ENCODE results near the gene ZNF628.

DNA sequence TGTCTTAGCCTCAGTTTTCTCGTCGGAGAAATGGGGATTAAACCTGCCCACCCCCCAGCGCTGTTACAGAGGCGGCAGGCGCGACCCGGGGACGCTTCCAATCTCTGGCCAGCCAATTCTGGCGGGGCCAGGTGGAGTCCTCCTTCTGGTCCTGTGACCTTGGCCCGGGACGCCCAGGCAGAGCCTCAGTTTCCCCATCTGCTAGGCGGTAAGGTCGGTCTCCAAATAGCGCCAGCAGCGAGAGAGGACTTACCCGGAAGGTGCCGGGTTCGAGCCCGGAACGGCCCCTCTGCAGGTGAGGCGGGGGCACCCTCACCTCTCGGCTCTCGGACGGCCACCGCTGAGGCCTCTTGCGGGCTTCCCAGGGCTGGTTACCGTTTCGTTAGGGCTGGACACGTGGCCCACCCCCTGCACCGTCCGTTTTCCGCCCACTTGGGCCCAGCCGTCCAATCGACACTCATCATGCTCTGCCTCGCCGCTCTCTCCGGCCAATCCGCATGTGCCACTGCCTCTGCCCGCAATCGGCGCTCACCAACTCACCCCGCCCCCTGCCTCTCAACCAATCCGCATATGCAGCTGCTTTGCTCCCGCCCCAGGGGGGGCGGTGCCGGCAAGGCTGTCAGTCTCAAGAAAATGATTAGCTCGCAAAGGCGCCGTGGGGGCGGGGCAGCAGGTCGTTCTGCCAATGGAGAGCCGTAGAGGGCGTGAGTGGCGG is 15.0 kb upstream of the ZNF628 start, which contains the start of gene ISOC2:
- no peak for TF ChIP-seq EZH2 (IDR thresholded peaks at IDR 0.05; ENCODE audit: borderline replicate concordance, low read depth, low read length, severe bottlenecking)
- TF ChIP-seq, protein P1, sequence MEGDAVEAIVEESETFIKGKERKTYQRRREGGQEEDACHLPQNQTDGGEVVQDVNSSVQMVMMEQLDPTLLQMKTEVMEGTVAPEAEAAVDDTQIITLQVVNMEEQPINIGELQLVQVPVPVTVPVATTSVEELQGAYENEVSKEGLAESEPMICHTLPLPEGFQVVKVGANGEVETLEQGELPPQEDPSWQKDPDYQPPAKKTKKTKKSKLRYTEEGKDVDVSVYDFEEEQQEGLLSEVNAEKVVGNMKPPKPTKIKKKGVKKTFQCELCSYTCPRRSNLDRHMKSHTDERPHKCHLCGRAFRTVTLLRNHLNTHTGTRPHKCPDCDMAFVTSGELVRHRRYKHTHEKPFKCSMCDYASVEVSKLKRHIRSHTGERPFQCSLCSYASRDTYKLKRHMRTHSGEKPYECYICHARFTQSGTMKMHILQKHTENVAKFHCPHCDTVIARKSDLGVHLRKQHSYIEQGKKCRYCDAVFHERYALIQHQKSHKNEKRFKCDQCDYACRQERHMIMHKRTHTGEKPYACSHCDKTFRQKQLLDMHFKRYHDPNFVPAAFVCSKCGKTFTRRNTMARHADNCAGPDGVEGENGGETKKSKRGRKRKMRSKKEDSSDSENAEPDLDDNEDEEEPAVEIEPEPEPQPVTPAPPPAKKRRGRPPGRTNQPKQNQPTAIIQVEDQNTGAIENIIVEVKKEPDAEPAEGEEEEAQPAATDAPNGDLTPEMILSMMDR (IDR thresholded peaks at IDR 0.05; ENCODE audit: borderline replicate concordance, extremely low read depth, low read length, poor library complexity, severe bottlenecking) = no peak

Data from DND-41 (cell line).